Measurements from ENCODE around the gene CD207. TPM values are rescaled to one million over a fixed set of nuclear protein-coding genes. Genes with fewer than 3 reads are reported as not detected.

The CD207 gene
- total and polyA plus RNA-seq, 2 of the 8 experiments (the other 6 are each of a cell fraction or from before 2014, with no cell fraction given): not detected

DNA sequence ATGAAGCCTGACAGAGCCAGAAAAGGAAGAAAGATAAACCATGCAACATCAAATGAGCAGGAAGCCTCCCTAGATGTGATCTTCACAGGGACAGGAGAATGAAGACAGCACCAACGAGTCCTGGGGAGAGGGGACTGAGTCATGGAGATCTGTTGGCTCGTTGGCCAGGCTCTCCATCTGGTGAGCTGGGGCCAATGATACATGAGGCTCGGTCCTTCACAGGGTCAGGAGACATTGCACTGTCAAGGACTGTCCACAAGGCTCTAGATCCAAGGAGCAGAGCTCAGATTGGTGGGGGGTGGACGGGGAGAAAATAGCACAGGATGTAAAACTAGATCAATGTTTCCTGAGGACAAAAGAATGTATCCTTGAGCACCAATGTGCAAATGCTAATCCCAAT is 735 bp downstream of the CD207 start (continued):
- TF ChIP-seq RNF2 (IDR thresholded peaks at IDR 0.05; ENCODE audit: borderline replicate concordance, low read depth, low read length, missing control alignments, poor library complexity, severe bottlenecking): no peak
- no peak for TF ChIP-seq TAF7 (optimal IDR thresholded peaks at IDR 0.05; ENCODE audit: borderline replicate concordance, low read depth, low read length)
- no peak for TF ChIP-seq FOSL1 (IDR thresholded peaks at IDR 0.05; ENCODE audit: insufficient read depth, low read depth, low read length)

Measured in H1 (cell line).